GM19099 (cell line): ENCODE measurements around the gene TENM3.

ENCODE experiments used
- POLR2A ChIP-seq: IDR thresholded peaks from 3 replicates; pipeline ENCODE4 v1.6.1; 2011; ENCODE audit warnings: low read depth; ENCODE audit not compliant: insufficient read length; ENCODE audit errors: extremely low read depth

TENM3 gene

GRCh38 chr4:182724414-182724813 lies 481.2 kb downstream of the TENM3 start:
- TF ChIP-seq POLR2A, result no peak

DNA sequence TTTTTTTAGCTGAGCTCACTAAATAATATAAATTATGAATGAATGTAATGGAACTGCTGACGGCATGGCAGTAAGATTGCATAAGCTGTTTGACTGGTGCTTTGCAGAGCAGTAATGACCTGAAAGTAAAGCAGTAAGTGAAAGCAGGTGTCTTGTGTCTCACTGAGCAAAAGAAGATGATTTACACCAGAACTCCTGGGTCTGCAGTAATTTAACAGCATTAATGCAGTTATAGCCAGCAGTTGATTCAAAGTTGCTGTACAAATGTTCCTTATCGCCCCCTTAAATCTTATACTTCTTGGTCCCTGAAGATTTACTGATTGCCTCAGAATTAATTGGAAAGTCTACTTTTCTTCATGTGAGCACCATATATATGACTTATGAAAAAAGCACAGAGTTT lies 486.3 kb downstream of the TENM3 start:
- no peak for TF ChIP-seq POLR2A

DNA sequence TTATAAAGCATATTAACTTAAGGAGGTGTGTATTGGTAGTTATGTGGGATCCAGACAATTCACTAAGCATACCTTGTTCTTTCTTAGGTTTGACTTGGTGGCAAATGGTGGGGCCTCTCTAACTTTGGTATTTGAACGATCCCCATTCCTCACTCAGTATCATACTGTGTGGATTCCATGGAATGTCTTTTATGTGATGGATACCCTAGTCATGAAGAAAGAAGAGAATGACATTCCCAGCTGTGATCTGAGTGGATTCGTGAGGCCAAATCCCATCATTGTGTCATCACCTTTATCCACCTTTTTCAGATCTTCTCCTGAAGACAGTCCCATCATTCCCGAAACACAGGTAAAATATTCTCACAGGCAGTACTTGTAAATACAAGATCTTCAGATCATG lies 487.6 kb downstream of the TENM3 start:
- TF ChIP-seq POLR2A, result no peak

DNA sequence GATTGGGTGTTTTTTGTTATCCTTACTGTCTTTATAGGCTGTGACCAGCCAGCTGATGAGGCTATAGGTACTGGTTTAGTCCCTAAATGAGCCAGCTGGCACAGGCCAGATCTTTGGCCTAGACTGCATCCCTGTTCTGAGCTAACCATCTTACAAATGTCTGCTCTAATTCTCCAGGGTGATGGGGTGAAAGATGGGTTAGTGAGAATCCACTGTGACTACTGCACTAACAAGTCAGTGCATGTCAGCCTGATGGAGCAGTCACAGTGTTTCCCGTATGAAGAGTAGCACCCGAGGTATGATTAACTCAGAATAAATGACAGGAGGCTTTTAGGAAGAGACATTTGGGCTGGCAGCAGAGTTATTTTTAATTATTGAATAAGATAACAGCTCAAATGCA lies 493.0 kb downstream of the TENM3 start:
- TF ChIP-seq POLR2A, result no peak

DNA sequence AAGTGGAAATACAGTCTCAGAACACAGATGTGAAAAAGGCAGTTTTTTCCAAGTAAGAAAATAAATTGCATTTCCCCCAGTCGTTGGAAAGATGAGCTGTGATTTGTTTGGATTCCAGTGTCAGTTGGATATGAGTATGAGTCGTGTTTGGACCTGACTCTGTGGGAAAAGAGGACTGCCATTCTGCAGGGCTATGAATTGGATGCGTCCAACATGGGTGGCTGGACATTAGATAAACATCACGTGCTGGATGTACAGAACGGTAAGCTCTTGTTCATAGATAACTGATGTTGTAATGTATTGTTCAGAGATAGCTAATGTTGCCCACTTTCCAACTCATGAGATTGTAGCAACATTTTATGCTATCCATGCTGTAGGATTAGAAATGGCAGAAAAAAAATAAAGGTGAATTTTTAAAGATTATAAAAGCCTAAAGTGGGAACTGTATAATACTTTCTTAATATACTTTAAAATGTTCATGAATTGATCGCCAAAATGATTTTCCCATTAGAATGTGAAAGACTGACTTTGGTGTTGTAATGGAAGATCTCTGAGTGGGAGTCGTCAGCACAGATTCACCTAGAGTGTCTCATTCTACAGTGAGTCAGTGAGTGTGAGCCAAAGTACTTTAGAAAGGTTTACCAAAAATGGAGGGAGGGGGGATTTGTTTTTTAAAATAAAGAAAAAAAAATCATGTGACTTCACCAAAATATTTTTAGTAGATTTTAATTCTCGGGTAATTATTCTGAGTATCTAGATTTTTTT lies 495.3 kb downstream of the TENM3 start:
- no peak for TF ChIP-seq POLR2A

GRCh38 chr4:182740256-182740655 lies 497.1 kb downstream of the TENM3 start:
- TF ChIP-seq POLR2A, result no peak

DNA sequence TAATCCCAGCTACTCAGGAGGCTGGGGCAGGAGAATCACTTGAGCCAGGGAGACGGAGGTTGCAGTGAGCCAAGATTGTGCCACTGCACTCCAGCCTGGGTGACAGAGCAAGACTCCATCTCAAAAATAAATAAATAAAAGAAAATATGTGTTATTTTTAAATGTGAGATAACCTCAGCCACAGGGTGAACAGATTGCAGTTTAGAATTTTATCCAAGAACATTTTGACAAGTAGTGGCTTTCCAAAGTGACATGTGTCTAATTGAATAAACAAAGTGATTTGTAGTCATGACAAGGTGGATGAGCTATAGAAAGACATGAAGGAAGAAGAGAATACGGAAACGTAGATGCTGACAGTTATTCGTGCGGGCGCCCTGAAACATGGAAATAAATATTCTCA lies 497.9 kb downstream of the TENM3 start:
- TF ChIP-seq POLR2A, result no peak

- TF ChIP-seq POLR2A, result no peak
Observed at GRCh38 chr4:182741914-182742313, 498.7 kb downstream of the TENM3 start.

DNA sequence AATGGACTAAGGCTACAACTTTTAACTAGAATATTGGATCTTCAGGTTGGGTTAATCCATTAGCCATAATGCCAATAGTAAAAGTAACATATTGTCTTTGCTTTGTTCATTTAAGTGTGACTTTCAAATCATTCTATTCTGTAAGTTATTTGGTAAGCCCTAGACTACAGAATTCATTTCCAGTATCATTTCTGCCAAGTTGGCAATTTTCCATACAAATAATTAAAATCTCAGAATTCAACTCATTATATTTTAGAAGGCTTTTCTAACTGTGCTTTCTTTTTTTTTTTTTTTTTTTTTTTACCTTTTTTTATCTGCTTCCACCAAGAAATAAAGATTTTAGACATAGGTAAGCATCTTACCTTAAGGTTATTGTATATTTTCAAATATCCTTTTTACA lies 500.6 kb downstream of the TENM3 start:
- TF ChIP-seq POLR2A, result no peak

- no peak for TF ChIP-seq POLR2A
Observed at GRCh38 chr4:182745237-182745636, 502.0 kb downstream of the TENM3 start.

- no peak for TF ChIP-seq POLR2A
Observed at GRCh38 chr4:182746876-182747275, 503.7 kb downstream of the TENM3 start.

GRCh38 chr4:182748283-182748682 lies 505.1 kb downstream of the TENM3 start:
- no peak for TF ChIP-seq POLR2A

DNA sequence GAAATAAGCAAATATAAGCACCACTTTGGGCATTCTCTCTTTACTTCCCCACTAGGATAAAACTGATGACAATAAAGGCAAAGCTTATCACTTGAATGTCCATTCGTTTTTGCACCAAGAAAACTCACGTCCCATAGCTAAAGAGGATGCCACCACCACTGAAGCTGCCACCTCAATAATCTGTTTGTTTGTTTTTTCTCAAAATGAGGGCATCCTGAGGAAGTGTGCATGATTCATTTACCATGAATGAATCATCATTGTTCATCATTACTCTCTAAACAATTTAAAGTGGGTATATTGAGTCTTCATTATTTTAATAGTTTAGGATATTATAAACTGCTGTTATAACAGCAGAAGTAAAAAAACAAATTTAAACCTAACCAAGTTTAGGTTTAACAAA lies 505.7 kb downstream of the TENM3 start:
- no peak for TF ChIP-seq POLR2A

DNA sequence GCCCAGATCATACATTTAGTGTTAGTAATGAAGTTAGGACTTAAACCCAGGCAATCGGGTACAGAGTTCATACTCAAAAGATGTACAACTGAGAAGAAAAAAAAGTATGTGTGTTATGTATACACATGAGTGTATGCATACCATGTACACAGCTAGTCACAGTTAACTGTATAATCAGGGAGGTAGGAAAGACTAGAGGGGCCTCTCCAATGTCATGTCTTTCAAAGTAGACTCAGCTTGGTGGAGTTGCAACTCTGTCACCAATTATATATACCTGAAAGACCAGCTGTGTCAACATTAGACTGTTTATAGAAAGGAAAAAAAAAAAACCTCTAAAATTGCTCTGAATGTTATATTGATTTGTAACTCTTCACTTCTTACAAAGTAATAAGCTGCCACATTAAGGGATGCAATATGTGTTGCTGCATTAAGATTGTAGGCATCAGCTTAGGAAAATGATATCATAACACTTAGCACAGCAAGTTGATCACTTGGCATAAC lies 506.5 kb downstream of the TENM3 start:
- no peak for TF ChIP-seq POLR2A

DNA sequence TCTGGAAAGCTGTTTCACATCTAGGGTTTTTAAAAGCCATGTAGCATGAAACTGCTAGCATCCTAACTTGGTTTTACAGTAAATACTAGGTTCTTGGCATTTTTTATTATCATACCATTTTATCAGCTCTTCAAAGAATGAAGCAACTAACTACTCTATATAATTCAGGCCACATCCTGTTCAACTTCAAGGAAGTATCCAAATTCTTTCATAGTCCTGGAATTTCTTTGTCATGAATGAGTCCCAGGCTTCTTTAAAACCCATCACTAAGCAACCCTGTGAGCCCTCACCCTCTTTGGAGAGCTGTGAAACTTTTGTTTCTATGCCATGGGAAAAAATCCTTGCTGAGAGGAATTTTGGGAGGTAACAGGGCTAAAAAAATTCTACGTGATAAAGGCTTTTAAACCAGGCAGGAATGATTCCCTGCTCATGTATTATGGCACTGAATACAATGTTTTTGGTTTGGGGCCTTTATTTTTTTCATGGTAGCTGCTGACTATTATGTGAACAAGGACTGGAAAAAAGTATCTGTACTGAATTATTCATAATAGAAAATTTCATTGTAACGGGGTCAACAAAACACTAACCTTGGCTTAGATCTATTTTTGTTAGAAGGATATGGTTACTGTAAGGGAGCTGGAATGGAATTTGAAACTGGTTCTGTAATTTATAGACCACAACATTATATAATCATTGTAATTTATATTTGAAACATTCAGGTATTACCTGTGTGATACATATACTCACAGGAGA lies 509.1 kb downstream of the TENM3 start:
- no peak for TF ChIP-seq POLR2A

- no peak for TF ChIP-seq POLR2A
Observed at GRCh38 chr4:182754895-182755294, 511.7 kb downstream of the TENM3 start.

DNA sequence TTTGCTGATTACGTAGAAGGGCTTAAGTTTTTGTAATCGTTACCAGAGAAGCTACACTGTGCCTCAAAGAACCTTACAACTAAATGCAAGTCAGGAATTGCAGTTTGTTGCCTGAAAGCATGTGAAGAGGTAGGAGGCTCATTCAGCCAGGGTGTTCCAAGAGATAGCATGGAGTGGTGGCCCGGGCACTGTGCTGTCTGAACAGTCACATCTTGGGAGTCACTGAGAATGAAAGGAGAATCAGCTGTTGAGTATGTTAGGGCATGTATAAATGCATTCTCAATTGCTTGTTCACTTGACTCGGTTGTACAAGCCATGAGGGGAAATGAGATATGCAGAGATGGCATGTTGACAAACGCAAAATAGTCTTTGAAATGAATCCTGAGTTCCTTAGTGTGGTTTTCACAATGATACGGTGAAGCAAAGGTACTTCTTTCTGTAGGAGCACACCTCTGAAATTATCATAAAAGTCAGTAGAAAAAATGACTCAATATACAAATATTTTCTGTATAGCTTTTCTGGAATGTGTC lies 513.0 kb downstream of the TENM3 start:
- TF ChIP-seq POLR2A, result no peak

DNA sequence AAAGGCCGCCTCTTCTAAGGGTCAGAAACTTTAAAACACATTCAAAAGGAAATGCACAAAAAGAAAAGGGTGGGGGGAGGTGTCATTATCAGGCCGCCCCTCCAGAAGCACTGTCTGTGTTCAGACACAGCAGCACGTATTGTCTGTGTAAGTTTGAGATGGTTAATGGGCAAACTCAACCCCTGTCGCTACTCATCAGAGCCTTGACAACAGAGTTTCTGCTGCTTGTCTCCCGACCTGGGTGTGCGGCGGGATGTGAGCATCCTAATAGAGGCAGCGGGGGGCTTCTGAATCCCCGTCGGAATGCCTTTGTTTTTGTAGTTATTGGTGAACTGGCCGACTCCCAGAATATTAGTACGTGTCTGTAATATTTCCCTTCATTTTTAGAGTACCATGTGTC lies 515.1 kb downstream of the TENM3 start:
- no peak for TF ChIP-seq POLR2A
